CD4-positive, alpha-beta T cell treated with Interleukin-6 for 4 hours (primary cell): Measurements from ENCODE around the gene SNX30.
A peak's percentile ranks its signal among the peaks of the same experiment; 100 is the strongest.

ENCODE experiments used
- DNase-seq: peaks from one replicate; pipeline ENCODE4 v3.0.0-alpha.2; 2020; ENCODE audit warnings: mixed read lengths

SNX30 gene

DNA sequence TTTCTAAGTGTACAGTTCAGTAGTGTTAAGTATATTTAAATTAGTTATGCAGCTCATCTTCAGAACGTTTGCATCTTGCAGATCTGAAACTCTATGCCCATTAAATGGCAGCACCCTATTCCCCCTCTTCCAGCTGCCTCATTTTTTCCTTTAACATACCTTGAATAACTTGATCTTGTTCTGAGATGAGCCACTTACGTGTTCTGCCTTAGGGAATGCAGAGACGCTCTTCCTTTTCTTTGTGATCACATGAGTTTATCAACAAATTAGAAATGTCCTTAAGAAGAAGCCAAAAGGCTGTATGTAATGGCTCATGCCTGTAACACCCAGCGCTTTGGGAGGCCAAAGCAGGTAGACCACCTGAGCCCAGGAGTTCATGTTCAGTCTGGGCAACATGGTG lies 82.5 kb downstream of the SNX30 start:
- no peak for DNase-seq

- no peak for DNase-seq
Measured at GRCh38 chr9:112836394-112836793, 85.8 kb downstream of the SNX30 start.

- DNase-seq, result no peak
Measured at GRCh38 chr9:112838342-112838741, 87.8 kb downstream of the SNX30 start.

DNA sequence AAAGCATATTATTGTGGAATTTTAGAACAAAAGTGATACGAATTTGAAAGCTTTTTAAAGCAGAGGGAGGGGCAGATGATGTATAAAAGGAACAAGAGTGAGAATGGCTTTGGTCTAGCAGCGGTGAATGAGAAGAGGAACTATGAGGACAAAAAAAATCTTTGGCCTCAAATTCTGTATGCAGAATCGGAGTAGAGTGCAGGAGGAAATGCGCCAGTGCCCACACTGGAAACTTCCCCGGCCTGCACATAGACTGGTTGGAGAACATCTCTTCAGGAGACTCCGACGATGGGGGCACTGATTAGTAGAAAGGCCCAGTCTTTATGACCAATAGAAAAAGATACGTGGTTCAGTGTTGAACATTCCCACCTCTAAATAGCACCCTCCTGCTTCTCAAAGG lies 88.8 kb downstream of the SNX30 start:
- DNase-seq, result no peak

DNA sequence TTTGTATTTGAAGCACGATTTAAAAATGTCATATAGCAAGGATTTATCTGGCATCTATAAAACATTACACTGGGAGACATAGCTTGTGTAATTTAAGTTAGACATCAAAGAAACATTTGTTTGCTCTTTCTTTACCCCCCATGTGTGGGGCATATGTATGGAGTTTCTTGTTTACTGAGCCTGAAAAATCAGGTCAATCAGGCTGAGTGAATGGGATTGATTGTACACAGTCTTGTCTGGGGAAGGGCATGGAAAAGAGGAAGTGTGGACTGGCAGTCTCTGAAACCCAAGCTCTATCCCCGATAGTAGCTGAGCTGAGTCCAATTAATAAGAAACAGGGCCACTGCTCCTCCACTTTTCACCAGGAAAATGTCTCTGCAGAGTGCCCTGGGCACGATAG lies 90.7 kb downstream of the SNX30 start:
- no peak for DNase-seq

GRCh38 chr9:112842555-112842954 lies 92.0 kb downstream of the SNX30 start:
- no peak for DNase-seq

GRCh38 chr9:112844771-112845542 lies 94.4 kb downstream of the SNX30 start:
- DNase-seq, result peak; percentile 76

GRCh38 chr9:112846528-112847488 lies 96.2 kb downstream of the SNX30 start:
- no peak for DNase-seq

DNA sequence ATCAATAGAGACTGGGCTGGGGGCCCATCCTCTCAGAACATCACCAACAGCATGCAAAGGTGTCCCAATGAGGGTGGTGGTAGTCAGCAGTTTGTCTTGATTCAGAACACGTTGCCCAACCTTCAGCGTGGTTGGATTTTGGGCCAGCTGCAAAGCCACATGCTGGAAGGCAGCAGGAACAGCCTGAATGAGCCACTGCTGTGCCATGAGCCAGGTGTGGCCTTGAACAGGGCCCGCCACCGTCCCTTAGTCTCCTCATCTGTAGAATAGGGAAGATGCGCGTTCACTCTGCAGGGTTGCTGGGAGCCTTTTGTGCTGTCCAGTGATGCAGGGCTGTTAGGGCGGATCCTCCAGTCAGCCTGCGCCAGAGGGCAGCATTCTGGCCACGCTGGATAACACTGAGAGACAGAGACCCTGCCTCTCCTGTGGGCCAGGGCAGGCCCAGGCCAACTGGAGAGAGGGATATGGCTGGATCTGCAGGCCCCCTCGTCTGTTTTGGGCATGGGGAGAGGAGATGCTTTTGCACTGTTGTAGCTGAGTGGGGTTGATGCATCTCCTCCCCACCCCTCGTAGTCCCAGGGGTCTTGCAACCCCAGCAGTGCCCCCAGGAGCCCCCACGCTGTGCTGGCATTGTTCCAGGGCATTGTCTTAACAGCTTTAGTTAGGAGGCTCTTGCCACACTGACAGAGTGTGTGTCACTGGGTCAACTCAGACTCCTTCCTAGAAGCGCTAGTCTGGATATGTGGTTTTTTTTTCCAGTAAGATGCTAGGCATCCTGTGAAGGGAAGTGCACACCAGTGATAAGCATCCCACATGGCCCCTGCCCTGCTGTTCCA lies 98.0 kb downstream of the SNX30 start:
- no peak for DNase-seq

DNA sequence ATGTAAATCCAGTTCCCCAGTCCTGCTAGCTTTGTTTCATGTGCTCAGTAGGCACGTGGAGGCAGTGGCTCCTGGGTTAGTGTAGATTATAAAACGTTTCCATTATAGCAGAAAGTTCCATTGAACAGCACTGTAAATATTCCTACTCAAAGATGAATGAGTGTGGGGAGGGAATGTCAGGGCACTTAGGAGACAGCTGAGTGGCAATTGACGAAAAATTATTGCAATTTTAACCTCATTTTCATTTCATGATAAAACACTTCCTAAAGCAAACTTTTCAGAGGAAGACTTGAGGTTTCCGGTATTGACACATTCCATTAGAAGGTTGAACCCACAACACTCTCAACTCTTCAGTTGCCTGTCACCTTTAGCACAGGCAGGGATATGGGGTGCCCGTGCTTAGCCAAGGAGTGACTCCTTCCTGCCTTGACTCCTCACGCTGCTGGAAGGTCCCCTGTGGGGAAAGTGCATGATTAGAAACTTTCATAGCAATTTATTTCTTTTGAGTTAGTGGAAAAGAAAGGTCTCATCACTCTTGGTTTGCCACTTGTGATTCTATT lies 98.9 kb downstream of the SNX30 start:
- no peak for DNase-seq

DNA sequence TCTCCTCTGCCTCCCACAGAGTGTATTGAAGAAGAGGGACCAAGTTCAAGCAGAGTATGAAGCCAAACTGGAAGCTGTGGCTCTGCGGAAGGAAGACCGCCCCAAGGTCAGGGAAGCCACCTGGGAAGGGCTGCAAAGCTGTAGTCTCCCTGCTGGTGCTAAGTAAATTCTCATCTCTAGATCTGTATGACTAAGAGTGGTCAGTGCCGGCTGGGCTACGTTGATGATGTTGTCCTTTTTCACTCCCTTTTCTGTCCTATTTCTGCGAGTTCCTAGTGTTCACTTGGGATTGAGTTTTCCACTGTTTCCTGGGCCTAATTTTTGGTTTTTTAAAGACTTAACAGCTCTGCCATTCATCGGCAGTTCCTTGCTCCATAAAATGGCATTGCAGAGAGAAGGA lies 100.3 kb downstream of the SNX30 start:
- no peak for DNase-seq

- no peak for DNase-seq
Measured at GRCh38 chr9:112852741-112853504, 102.4 kb downstream of the SNX30 start.

DNA sequence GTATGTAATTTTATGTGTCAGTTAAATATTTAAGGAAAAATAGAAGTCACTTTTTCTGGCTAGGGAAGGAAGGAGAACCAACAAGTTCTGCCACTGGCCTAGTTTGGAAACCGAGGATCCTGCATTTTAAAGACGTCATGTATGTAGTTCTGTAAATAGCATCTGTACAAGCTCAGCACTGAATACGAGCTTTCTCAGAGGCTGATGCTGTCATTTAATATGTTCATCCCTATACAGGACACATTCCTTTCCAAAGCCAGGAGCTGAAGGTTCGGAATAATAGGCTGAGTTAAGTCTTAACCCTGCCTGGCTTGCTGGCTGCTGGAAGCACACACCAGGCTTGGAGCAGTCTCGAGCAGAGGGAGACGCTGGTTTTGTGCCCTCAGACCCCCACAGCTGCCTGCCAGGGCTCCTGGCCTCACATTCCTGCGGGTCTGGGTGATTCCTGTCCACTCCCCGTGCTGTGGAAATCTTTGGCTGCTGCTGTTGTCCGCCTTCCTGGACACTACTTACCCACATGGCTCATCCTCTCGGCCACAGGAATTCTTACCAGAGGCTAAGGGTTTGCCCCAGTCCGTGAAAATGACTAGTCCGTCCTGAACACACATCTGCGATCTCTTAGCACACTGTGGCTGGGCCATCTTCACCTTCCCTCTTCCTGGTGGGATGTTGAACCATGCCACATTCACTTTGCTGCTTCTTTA lies 103.5 kb downstream of the SNX30 start:
- no peak for DNase-seq

GRCh38 chr9:112854657-112855056 lies 104.1 kb downstream of the SNX30 start:
- DNase-seq, result no peak

- no peak for DNase-seq
Measured at GRCh38 chr9:112856200-112856599, 105.6 kb downstream of the SNX30 start.

DNA sequence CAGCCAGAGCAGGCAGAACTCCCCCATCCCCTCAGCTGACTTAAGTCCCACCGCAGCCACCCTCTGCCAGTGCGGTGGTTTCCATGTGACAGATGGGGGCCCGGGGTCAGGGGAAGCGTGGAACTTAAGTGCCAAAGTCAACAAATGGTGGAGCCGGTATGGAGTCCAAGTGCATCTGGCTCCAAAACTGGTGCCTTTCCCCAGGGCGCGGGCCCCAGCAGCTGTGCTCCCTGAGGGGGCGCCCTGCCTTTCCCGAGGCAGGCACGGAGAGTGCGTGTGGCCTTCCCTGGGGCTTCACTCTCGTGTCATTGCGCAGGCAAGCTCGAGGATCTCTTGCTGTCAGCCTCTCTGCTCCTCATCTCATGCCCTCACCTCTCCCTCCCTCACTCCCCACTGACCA lies 106.3 kb downstream of the SNX30 start:
- no peak for DNase-seq

DNA sequence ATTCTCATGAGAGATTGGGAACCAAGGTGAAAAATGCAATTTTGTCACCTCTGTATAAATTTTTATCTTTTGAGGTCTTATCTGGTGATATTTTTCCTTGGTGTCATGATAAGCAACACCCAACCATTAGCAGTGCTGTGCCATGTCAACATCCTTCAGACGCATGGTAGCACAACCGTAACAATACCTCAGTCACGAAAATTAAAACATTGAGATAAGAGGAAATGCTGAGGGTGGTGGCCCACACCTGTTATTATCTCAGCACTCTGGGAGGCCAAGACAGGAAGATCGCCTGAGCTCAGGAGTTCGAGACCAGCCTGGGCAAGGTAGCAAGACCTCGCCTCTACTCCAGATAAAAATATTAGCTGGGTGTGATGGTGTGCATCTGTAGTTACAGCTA lies 107.4 kb downstream of the SNX30 start:
- no peak for DNase-seq

DNA sequence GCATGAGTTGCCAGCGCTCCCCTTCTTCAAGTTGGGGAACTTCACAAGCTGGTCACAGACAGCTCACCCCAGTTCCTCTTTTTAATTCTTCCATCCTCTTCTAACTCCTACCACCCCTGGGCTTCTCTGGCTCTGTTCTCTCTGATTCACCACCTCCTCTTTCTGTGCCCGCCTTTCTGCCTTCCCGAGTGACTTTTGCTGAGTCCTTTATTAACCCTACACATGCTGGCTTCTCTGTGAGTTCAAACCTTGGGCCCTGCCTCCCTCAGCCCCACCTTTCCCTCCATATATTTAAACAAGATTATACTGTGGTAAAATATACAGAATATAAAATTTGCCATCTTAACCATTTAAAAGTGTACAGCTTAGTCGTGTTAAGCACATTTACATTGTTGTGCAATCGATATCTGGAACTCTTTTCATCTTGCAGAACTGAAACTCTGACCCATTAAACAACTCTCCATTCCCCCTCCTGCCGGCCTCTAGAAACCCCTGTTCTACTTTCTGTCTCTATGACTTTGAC lies 108.1 kb downstream of the SNX30 start:
- DNase-seq, result no peak

- no peak for DNase-seq
Measured at GRCh38 chr9:112860451-112860850, 109.9 kb downstream of the SNX30 start.

DNA sequence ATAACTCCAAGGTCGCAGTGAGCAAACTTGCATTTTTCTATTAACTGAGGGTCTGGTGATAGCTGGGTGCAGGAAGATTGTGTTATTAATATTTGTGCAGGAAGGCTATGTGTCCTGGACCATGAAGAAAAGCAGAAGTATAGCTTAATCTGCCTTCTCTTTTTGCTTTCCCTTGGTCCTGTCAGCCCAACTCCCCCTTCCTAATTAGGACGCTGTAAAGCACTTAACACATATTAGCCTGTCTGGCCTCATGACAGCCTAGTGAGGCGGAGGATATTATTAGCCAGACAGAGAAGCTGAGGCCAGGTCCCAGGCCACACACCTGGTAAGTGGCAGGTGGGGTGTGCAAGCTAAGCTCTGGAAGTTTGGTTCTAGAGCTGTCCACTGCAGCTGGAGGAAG lies 110.6 kb downstream of the SNX30 start:
- DNase-seq, result no peak
